SK-N-MC (cell line): ENCODE results near the gene ANXA2.

Experiments
- EZH2 ChIP-seq: fragments of 200-600 bp; sonication (generic); IDR thresholded peaks from one replicate; pipeline ENCODE4 v1.6.1; 2017; ENCODE audit warnings: antibody characterized with exemption
- FOXP2 ChIP-seq: optimal IDR thresholded peaks from 2 replicates; pipeline ENCODE3; 2011; ENCODE audit warnings: mild to moderate bottlenecking, moderate library complexity; ENCODE audit not compliant: insufficient read depth; ENCODE audit errors: extremely low read length, control extremely low read depth
- POLR2AphosphoS5 ChIP-seq: IDR thresholded peaks from 2 replicates; pipeline ENCODE4 v1.6.1; 2012; ENCODE audit warnings: mild to moderate bottlenecking, low read depth, low read length, borderline replicate concordance

GRCh38 chr15:60423537-60423936 is 25.8 kb upstream of the ANXA2 start:
- TF ChIP-seq EZH2 (no peak), POLR2AphosphoS5 (no peak), FOXP2 (no peak)
